Esophagus squamous epithelium (tissue), 5 donors: ENCODE measurements around the gene IWS1. TPM values are rescaled to one million over a fixed set of nuclear protein-coding genes. Genes with fewer than 3 reads are reported as not detected.
"Not testable (repeated sequence)": the region's sequence is repeated elsewhere in the genome, so short reads cannot be mapped to it uniquely, and the experiment has no call there.

Experiments
- DNase-seq: peaks from one replicate; lab custom pipeline; 2025; lab: John Stamatoyannopoulos, UW
- H3K27ac ChIP-seq, 4 donors: fragments of 200-600 bp; sonication (generic); one replicate each; pipeline ENCODE4 v1.5.1; 2016 to 2019; ENCODE audit warnings: mild to moderate bottlenecking in 1 of 4
- H3K27me3 ChIP-seq, 4 donors: fragments of 200-600 bp; sonication (generic); 1 replicate in 3 of 4; 2 replicates in 1 of 4; pipeline versions ENCODE4 v1.5.1 to v1.6.0; 2017 to 2021; ENCODE audit warnings: antibody characterized with exemption in 1 of 4
- H3K36me3 ChIP-seq, 3 donors: fragments of 200-600 bp; sonication (generic); one replicate each; pipeline ENCODE4 v1.5.1; 2016 to 2019
- H3K4me1 ChIP-seq, 3 donors: fragments of 200-600 bp; sonication (generic); one replicate each; pipeline ENCODE4 v1.5.1; 2017 to 2019
- H3K4me3 ChIP-seq, 4 donors: fragments of 200-600 bp; sonication (generic); 1 replicate in 3 of 4; 2 replicates in 1 of 4; pipeline ENCODE4 v1.5.1; 2016 to 2019; ENCODE audit warnings: mild to moderate bottlenecking in 2 of 4, moderate library complexity in 1 of 4
- H3K9me3 ChIP-seq, 3 donors: fragments of 200-600 bp; sonication (generic); one replicate each; pipeline ENCODE4 v1.5.1; 2016 to 2019
- CTCF ChIP-seq, 6 experiments: fragments of 450-650 bp in 4 of 6; fragments of 200-600 bp in 2 of 6; sonication (generic) in 2 of 6; IDR thresholded peaks; one replicate each; pipeline ENCODE4 v1.5.1; 2016 to 2019; ENCODE audit warnings: antibody characterized with exemption in 6 of 6, mild to moderate bottlenecking in 4 of 6, moderate library complexity in 4 of 6
- POLR2A ChIP-seq, 4 donors: fragments of 450-650 bp; IDR thresholded peaks; one replicate each; pipeline ENCODE4 v1.6.1; 2017; ENCODE audit warnings: antibody characterized with exemption in 4 of 4, mild to moderate bottlenecking in 4 of 4, moderate library complexity in 3 of 4
- WGBS, 2 donors: methylation state at CpG; one replicate each; pipeline ENCODE4 v1.1.5; 2018; 5-methylcytosine and 5-hydroxymethylcytosine counted together
- intact Hi-C: fragments of 100-400 bp; cut with DNase I; formaldehyde crosslinking; loops from one replicate; pipeline ENCODE4 v1.15.0; 2022
- total RNA-seq, 4 donors: library from RNA; depleted of rRNA; stranded (reverse); fragments of >200 nt; gene quantifications; one replicate each; pipeline ENCODE4 v1.1.0, GENCODE V29; 2016
- donor health status: DM: yes; HTN: yes; CAD: no.

IWS1 gene
- total RNA-seq, 4 donors from 2014 or later: 22.0 to 34.1 (median 28.9) TPM

- Histone ChIP-seq H3K27ac (no peak overlapping the region), H3K36me3 (no peaks in the 10 kb centered on the region), H3K27me3 (no peaks in the 10 kb centered on the region), H3K9me3 (no peaks in the 10 kb centered on the region), H3K4me1 (no peaks in the 10 kb centered on the region), H3K4me3 (no peak overlapping the region)
- no peak for TF ChIP-seq CTCF (IDR thresholded peaks at IDR 0.05)
- TF ChIP-seq POLR2A (IDR thresholded peaks at IDR 0.05): no peak
- intact Hi-C loops: no loop called here
- no peak for DNase-seq
- WGBS, 2 donors: 81 to 100% methylated on average over 1 to 3 of the region's 3 CpGs
These were observed 73.3 kb downstream of the IWS1 start for GRCh38 chr2:127453013-127453391.

GRCh38 chr2:127452423-127452822 lies 73.9 kb downstream of the IWS1 start:
- H3K36me3 ChIP-seq, H3K27me3 ChIP-seq, H3K27ac ChIP-seq, H3K4me3 ChIP-seq, H3K9me3 ChIP-seq, intact Hi-C loops, H3K4me1 ChIP-seq, DNase-seq: not testable (repeated sequence)
- 95 to 98% methylated on average over 4 to 5 of the region's 8 CpGs for WGBS, 2 donors

GRCh38 chr2:127451981-127452380 lies 74.3 kb downstream of the IWS1 start:
- TF ChIP-seq CTCF (IDR thresholded peaks at IDR 0.05) (no peak), POLR2A (IDR thresholded peaks at IDR 0.05) (no peak)
- no peak overlapping the region for H3K4me3 ChIP-seq
- intact Hi-C loops: no loop called here
- H3K27me3 ChIP-seq: no peaks in the 10 kb centered on the region
- H3K9me3 ChIP-seq: no peaks in the 10 kb centered on the region
- DNase-seq: no peak
- H3K27ac ChIP-seq: no peak overlapping the region
- H3K4me1 ChIP-seq: no peaks in the 10 kb centered on the region
- no peaks in the 10 kb centered on the region for H3K36me3 ChIP-seq
- 88 to 94% methylated on average over 6 of the region's 6 CpGs for WGBS, 2 donors

- Histone ChIP-seq H3K36me3 (no peaks in the 10 kb centered on the region), H3K27me3 (no peaks in the 10 kb centered on the region), H3K27ac (no peak overlapping the region), H3K4me3 (no peak overlapping the region), H3K9me3 (peaks cover 0 to 3% (median 2%) of the 10 kb centered on the region in 3 donors), H3K4me1 (no peaks in the 10 kb centered on the region)
- 91 to 96% methylated on average over 4 of the region's 4 CpGs for WGBS, 2 donors
- DNase-seq: no peak
- no peak for TF ChIP-seq POLR2A (IDR thresholded peaks at IDR 0.05)
- intact Hi-C loops: no loop called here
These were observed 76.4 kb downstream of the IWS1 start for GRCh38 chr2:127449898-127450297.

GRCh38 chr2:127449414-127449813 lies 76.9 kb downstream of the IWS1 start:
- peaks cover 0 to 8% (median 6%) of the 10 kb centered on the region in 3 donors for H3K9me3 ChIP-seq
- no peaks in the 10 kb centered on the region for H3K27me3 ChIP-seq
- intact Hi-C loops: no loop called here
- no peak overlapping the region for H3K27ac ChIP-seq
- H3K4me3 ChIP-seq: no peak overlapping the region
- no peak for DNase-seq
- 85 to 96% methylated on average over 3 to 4 of the region's 4 CpGs for WGBS, 2 donors
- no peaks in the 10 kb centered on the region for H3K36me3 ChIP-seq
- H3K4me1 ChIP-seq: no peaks in the 10 kb centered on the region
- no peak for TF ChIP-seq CTCF (IDR thresholded peaks at IDR 0.05)
- TF ChIP-seq POLR2A (IDR thresholded peaks at IDR 0.05): no peak

GRCh38 chr2:127448526-127448925 lies 77.8 kb downstream of the IWS1 start:
- TF ChIP-seq CTCF (IDR thresholded peaks at IDR 0.05) (no peak), POLR2A (IDR thresholded peaks at IDR 0.05) (no peak)
- peaks cover 0 to 9% (median 6%) of the 10 kb centered on the region in 3 donors for H3K9me3 ChIP-seq
- H3K27me3 ChIP-seq: no peaks in the 10 kb centered on the region
- no peaks in the 10 kb centered on the region for H3K36me3 ChIP-seq
- H3K4me3 ChIP-seq: no peak overlapping the region
- H3K27ac ChIP-seq: no peak overlapping the region
- DNase-seq: no peak
- intact Hi-C loops: no loop called here
- WGBS, 2 donors: 83 to 96% methylated on average over 2 of the region's 2 CpGs
- H3K4me1 ChIP-seq: no peaks in the 10 kb centered on the region
